Measurements from ENCODE around the gene IFNA5. TPM values are rescaled to one million over a fixed set of nuclear protein-coding genes. Genes with fewer than 3 reads are reported as not detected.

IFNA5 gene
- total RNA-seq, 1 donor from 2014 or later, result not detected

DNA sequence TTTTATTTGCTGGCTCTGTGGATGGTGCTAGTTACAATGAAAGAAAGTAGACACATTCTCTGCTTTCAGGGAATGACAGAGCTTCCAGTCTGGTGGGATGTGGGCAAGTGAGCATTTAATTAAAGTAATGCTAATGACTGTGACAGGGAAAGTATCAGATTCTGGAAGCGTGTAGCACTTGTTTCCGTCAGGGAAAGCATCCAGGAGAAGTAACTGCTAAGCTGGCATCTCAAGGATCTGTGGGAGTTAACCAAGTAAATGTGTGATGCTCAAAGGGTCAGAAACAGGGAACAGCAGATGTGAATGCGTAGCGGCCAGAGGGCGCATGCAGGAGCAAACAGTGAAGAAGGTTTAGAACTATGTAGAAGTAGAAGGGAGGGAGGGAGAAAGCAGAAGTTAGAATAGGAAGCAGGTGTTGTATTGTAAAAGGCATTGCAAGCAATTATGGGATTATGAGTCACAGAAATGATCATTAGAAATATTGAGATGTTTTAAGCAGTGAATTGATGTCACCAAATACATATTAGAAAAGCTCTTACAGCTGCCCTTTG is 17.9 kb upstream of the IFNA5 start:
- Histone ChIP-seq H3K27me3 (ENCODE audit: low read depth) (no peaks in the 10 kb centered on the region), H3K9me3 (replicated peaks) (no peaks in the 10 kb centered on the region), H3K27ac (replicated peaks) (no peak overlapping the region), H3K4me1 (peaks cover 25% of the 10 kb centered on the region), H3K36me3 (peaks cover 25% of the 10 kb centered on the region), H3K4me3 (no peak overlapping the region)
- no peak for DNase-seq
- TF ChIP-seq, protein P1, sequence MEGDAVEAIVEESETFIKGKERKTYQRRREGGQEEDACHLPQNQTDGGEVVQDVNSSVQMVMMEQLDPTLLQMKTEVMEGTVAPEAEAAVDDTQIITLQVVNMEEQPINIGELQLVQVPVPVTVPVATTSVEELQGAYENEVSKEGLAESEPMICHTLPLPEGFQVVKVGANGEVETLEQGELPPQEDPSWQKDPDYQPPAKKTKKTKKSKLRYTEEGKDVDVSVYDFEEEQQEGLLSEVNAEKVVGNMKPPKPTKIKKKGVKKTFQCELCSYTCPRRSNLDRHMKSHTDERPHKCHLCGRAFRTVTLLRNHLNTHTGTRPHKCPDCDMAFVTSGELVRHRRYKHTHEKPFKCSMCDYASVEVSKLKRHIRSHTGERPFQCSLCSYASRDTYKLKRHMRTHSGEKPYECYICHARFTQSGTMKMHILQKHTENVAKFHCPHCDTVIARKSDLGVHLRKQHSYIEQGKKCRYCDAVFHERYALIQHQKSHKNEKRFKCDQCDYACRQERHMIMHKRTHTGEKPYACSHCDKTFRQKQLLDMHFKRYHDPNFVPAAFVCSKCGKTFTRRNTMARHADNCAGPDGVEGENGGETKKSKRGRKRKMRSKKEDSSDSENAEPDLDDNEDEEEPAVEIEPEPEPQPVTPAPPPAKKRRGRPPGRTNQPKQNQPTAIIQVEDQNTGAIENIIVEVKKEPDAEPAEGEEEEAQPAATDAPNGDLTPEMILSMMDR (IDR thresholded peaks at IDR 0.05; ENCODE audit: borderline replicate concordance), result no peak
- intact Hi-C loops (cut with micrococcal nuclease), result no loop called here

DNA sequence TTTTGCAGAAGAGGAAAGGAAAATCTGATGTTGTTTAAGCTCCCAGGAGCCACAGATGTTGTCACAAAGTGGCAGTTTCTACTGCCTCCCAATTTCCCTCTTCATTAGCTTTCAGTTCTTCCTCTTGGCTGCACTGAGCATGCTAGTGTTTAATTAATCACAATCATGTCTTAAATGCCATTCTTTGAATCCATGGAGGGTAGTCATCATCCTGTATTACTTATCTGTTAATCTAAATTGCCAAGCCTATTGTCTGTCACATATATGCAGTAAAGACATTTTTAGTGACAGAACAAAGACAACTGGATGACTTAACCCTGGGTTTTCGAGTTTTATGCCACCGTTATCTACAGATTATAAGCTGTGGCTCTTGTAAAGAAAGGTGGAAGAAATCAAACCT is 15.4 kb upstream of the IFNA5 start:
- peaks cover 25% of the 10 kb centered on the region for H3K36me3 ChIP-seq
- intact Hi-C loops (cut with micrococcal nuclease), result no loop called here

DNA sequence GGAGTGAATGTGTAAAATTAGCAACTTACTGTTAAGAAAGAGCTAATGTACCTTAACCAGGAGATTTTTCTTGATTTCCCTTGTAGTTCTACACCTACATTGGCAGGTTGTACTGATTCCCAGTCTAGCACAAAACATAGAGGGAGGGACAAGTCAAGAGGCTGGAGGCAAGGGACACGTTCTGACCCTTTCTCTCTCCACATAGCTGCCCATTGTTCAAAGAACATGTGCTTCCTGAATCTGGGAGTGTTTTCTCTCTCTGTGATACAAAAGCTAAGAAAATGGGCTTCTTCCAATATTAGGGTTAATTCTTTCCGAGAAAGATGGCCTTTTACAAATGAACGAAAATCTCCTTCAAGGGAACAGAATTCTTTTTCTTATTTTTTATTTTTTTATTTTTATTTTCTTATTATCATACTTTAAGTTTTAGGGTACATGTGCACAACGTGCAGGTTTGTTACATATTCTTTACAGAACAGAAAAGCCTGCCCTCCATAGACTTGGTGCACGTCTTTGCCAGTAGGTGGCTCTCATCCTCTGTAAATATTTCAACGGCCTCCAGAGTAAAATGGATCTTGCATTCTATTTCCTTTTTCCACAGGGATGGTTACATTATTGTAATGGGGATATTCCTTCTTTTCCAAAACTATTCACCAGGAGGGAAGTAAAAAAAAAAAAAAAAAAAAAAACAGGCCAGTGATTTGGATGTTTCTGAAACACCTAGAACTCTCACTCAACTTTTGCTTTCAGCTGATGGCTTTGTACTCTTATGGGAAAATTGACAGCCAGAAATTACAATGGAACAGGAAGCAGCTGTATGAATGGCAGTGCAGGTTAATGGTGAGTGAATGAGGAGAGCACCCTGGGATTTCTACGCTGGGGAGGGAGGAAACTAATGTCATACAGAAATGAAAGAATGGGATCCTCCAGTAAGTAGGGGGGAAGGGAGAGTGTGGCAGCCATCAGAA is 13.1 kb upstream of the IFNA5 start:
- Histone ChIP-seq H3K9me3 (replicated peaks) (no peaks in the 10 kb centered on the region), H3K4me1 (peaks cover 16% of the 10 kb centered on the region), H3K27me3 (ENCODE audit: low read depth) (no peaks in the 10 kb centered on the region), H3K4me3 (no peak overlapping the region), H3K36me3 (peaks cover 12% of the 10 kb centered on the region), H3K27ac (replicated peaks) (no peak overlapping the region)
- intact Hi-C loops (cut with micrococcal nuclease), result loop anchor here (2.0 kb wide), 1 partner anchor 471 kb away; no protein-coding TSS in a partner anchor
- no peak for DNase-seq
- TF ChIP-seq, protein P1 (IDR thresholded peaks at IDR 0.05; ENCODE audit: borderline replicate concordance), result peak; percentile 76

More for the DNA sequence above, 15.4 kb upstream of the IFNA5 start:
- TF ChIP-seq, protein P1 (IDR thresholded peaks at IDR 0.05; ENCODE audit: borderline replicate concordance), result no peak
- Histone ChIP-seq H3K4me1 (peaks cover 20% of the 10 kb centered on the region), H3K27ac (replicated peaks) (no peak overlapping the region), H3K9me3 (replicated peaks) (no peaks in the 10 kb centered on the region), H3K4me3 (no peak overlapping the region), H3K27me3 (ENCODE audit: low read depth) (no peaks in the 10 kb centered on the region)
- no peak for DNase-seq

DNA sequence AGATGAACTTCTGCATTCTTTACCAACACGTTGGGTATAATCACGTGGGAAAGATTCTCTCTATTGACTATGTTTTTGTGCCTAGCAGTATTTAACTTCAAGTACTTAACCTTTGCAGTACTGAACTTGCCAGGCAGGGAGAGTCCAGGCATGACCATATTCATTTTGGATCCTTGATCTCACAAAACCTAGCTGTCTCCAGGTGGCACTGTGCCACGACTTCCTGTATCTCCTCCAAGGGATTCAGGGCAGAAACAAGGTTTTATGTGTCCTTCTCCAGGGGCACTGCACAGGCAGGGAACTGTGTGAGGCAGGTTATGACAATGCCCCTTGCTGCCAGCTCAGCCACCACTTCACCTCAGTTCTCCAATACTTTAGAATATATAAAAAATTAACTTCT is 11.7 kb upstream of the IFNA5 start:
- no peak overlapping the region for H3K27ac ChIP-seq (replicated peaks)
- H3K36me3 ChIP-seq, result peaks cover 4% of the 10 kb centered on the region
- no peak for DNase-seq
- no peaks in the 10 kb centered on the region for H3K9me3 ChIP-seq (replicated peaks)
- no peak overlapping the region for H3K4me3 ChIP-seq
- H3K4me1 ChIP-seq, result peaks cover 16% of the 10 kb centered on the region
- intact Hi-C loops (cut with micrococcal nuclease), result no loop called here
- H3K27me3 ChIP-seq (ENCODE audit: low read depth), result no peaks in the 10 kb centered on the region
- TF ChIP-seq, protein P1 (IDR thresholded peaks at IDR 0.05; ENCODE audit: borderline replicate concordance), result no peak

DNA sequence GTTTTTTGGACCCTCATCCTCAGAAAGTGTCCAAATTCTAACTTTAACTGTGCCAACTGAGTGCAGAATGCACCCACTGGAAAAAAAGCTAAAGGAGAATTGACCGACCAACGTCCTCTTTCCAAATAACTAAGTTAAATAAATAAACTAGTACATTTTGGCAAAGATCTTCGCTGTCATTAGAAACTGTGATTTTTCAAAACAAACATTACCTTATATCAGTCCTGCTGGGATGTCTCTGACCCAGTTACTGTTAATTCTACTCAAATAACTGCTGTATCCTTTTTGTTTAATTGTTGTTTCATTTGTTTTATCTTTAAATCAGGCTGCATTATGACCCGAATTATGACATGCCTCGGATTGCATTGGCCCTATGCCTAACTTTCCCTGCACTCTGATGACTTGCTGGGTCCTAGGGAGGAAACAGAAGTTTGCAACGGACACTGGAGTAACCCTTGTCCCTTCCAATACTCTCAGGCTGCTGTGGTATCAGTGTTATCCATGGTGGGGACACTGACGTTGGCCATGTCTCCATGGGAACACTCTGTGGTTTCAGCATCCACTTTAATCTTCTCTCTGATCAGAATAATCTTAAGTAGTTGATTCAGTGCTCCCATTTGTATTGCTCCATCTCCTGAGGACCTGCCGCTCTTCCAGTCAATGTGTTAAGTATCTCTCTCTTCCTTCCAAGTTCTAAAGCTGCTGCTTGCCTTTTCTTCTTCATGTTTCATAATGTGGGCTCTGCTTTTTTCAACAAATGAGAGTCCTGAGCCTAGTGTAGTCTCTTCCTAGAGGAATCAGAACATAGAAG is 11.1 kb upstream of the IFNA5 start:
- Histone ChIP-seq H3K27me3 (ENCODE audit: low read depth) (no peaks in the 10 kb centered on the region), H3K27ac (replicated peaks) (no peak overlapping the region), H3K4me1 (peaks cover 16% of the 10 kb centered on the region), H3K4me3 (no peak overlapping the region), H3K36me3 (peaks cover 3% of the 10 kb centered on the region), H3K9me3 (replicated peaks) (no peaks in the 10 kb centered on the region)
- no peak for DNase-seq
- TF ChIP-seq, protein P1 (IDR thresholded peaks at IDR 0.05; ENCODE audit: borderline replicate concordance), result no peak
- intact Hi-C loops (cut with micrococcal nuclease), result no loop called here

Data from left ventricle myocardium inferior (tissue), 1 donor.